RWPE2 (cell line): Measurements from ENCODE around the gene SULT1C2.

Experiments used
- ATAC-seq: fragments of 200-7000 bp; cut with Tn5 transposase; 3 replicates; pipeline ENCODE4 v1.9.1; 2021; ENCODE audit warnings: low read depth
- DNase-seq: peaks from one replicate; pipeline ENCODE4 v3.0.0-alpha.2; 2020; ENCODE audit warnings: low spot score
- H3K27ac ChIP-seq: fragments of 450-650 bp; 2 replicates; pipeline ENCODE4 v1.5.1; 2017; ENCODE audit warnings: mild to moderate bottlenecking; ENCODE audit not compliant: poor library complexity, severe bottlenecking
- H3K27me3 ChIP-seq: fragments of 250-450 bp; sonication (Bioruptor Pico); 2 replicates; pipeline ENCODE4 v1.5.1; 2021; ENCODE audit warnings: mild to moderate bottlenecking, moderate library complexity; ENCODE audit not compliant: insufficient read depth, poor library complexity, severe bottlenecking
- H3K36me3 ChIP-seq: fragments of 250-450 bp; sonication (Bioruptor Pico); 2 replicates; pipeline ENCODE4 v1.5.1; 2020; ENCODE audit warnings: low read depth, mild to moderate bottlenecking, moderate library complexity
- H3K4me1 ChIP-seq: fragments of 250-450 bp; sonication (Bioruptor Pico); 2 replicates; pipeline ENCODE4 v1.5.1; 2021; ENCODE audit warnings: mild to moderate bottlenecking, moderate library complexity; ENCODE audit not compliant: insufficient read depth, poor library complexity, severe bottlenecking
- H3K4me3 ChIP-seq: fragments of 250-450 bp; sonication (Bioruptor Pico); 2 replicates; pipeline ENCODE4 v1.5.1; 2021; ENCODE audit warnings: mild to moderate bottlenecking, moderate library complexity; ENCODE audit not compliant: severe bottlenecking
- H3K9me3 ChIP-seq: fragments of 250-450 bp; sonication (Bioruptor Pico); 2 replicates; pipeline ENCODE4 v1.5.1; 2021; ENCODE audit warnings: mild to moderate bottlenecking, moderate library complexity; ENCODE audit not compliant: severe bottlenecking
- TF ChIP-seq, protein P1 (sequence below): fragments of 450-650 bp; IDR thresholded peaks from one replicate; pipeline ENCODE4 v1.5.1; 2017; ENCODE audit warnings: mild to moderate bottlenecking, moderate library complexity; ENCODE audit not compliant: poor library complexity, severe bottlenecking

The SULT1C2 gene

DNA sequence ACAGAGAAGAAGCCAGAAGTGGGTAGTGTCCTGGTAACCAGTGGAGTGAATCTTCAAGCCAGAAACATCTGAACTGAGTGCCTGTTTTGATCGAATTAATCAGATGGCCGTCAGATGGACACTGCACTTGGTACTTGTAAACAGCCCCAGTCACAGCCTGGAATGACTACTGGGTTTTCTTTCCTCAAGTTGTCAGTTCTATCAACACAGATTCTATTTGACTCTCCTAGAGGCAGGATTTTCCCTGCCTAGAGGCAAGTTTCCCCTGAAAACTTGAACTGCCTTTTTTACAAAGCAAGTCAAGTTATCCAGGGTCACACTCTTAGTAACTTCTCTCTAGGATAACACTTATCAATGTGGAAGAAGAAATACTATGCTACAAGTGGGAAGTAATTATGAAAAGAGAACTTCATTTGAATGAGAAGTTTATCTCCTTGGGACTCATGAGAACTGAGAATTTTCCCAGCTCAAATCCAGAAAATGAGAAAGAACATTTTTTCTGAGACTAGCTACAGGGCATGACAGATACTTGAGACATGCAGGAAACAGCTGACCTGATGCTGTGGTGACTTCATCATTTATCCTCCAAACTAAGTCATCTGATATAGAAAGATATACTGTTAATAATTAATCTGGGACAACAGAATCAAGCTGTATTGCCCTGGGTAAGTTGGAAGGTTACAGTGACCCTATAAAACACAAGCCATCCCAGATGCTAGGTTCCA lies 36.0 kb downstream of the SULT1C2 start:
- DNase-seq = no peak

DNA sequence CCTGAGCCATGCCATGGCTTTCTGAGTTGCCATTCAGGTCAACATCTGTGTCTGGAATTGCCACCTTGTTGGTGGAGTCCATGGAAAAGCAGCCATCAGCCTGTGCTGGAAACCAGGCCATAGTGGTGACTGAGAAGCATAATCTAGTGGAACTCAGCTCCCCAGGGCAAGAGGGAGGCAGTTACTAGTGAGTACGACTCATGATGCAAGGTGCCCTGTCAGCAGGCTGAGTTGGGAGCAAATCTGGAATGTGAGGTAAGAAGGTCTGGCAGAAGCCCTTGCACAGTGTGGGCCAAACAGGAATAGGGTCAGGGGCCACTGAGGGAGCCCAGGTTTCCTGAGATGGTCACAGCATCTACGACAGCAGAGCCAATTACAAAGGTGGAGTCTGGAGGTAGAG lies 37.1 kb downstream of the SULT1C2 start:
- H3K4me3 ChIP-seq = no peak overlapping the region
- DNase-seq = no peak
- H3K9me3 ChIP-seq = no peaks in the 10 kb centered on the region
- no peak overlapping the region for H3K27ac ChIP-seq
- no peak for ATAC-seq
- no peaks in the 10 kb centered on the region for H3K36me3 ChIP-seq
- TF ChIP-seq, protein P1, sequence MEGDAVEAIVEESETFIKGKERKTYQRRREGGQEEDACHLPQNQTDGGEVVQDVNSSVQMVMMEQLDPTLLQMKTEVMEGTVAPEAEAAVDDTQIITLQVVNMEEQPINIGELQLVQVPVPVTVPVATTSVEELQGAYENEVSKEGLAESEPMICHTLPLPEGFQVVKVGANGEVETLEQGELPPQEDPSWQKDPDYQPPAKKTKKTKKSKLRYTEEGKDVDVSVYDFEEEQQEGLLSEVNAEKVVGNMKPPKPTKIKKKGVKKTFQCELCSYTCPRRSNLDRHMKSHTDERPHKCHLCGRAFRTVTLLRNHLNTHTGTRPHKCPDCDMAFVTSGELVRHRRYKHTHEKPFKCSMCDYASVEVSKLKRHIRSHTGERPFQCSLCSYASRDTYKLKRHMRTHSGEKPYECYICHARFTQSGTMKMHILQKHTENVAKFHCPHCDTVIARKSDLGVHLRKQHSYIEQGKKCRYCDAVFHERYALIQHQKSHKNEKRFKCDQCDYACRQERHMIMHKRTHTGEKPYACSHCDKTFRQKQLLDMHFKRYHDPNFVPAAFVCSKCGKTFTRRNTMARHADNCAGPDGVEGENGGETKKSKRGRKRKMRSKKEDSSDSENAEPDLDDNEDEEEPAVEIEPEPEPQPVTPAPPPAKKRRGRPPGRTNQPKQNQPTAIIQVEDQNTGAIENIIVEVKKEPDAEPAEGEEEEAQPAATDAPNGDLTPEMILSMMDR = no peak
- H3K4me1 ChIP-seq = peaks cover 4% of the 10 kb centered on the region
- no peaks in the 10 kb centered on the region for H3K27me3 ChIP-seq

More for the DNA sequence above, 36.0 kb downstream of the SULT1C2 start:
- H3K27ac ChIP-seq = peak overlapping the region; percentile 17
- peak; percentile 73 for ATAC-seq
- TF ChIP-seq, protein P1 = no peak
- H3K4me1 ChIP-seq = peaks cover 4% of the 10 kb centered on the region
- no peaks in the 10 kb centered on the region for H3K36me3 ChIP-seq
- H3K4me3 ChIP-seq = no peak overlapping the region
- no peaks in the 10 kb centered on the region for H3K9me3 ChIP-seq
- H3K27me3 ChIP-seq = no peaks in the 10 kb centered on the region

DNA sequence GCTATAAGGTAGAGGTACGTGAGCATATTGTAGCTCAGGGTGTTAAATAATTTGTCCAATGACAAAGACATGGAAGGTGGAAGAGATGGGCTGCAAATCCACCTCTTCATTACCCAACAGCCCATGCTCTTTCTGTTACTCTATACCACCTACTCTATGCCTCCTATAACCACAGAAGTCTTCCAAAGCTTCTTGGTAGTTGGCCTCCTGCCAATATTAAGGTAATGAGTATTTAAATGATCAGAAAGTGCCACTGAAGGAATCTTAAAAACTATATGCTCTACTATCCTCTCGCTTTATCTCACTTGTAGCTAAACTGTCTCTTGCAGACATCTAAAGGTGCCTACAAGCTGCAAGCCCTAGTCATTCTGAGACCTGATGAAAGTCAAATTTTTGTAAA lies 41.1 kb downstream of the SULT1C2 start:
- TF ChIP-seq, protein P1 = no peak
- Histone ChIP-seq H3K4me1 (peaks cover under 1% of the 10 kb centered on the region), H3K27ac (no peak overlapping the region), H3K36me3 (no peaks in the 10 kb centered on the region), H3K27me3 (no peaks in the 10 kb centered on the region), H3K9me3 (no peaks in the 10 kb centered on the region), H3K4me3 (no peak overlapping the region)
- ATAC-seq (no peak), DNase-seq (no peak)

DNA sequence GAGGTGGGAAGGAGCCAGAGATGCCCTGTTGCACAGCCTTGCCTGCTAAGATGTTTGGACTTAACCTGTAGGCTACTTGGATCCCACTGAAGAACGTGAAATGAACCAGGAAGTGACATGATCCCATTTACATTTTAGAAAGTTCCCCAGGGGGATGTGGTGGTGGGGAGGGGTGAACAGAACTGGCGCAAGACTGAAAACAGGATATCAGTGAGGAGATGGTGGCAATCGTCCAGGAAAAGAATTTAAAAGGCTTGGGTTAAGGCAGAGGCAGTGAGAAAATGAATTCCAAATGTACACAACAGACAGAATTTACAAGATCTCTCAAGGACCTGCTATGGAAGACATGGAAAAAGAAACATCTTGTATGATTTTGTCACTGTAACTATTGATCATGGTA lies 42.3 kb downstream of the SULT1C2 start:
- DNase-seq = no peak
- no peaks in the 10 kb centered on the region for H3K4me1 ChIP-seq
- ATAC-seq = no peak
- no peaks in the 10 kb centered on the region for H3K36me3 ChIP-seq
- no peak overlapping the region for H3K27ac ChIP-seq
- no peaks in the 10 kb centered on the region for H3K27me3 ChIP-seq
- TF ChIP-seq, protein P1 = no peak
- H3K4me3 ChIP-seq = no peak overlapping the region
- H3K9me3 ChIP-seq = no peaks in the 10 kb centered on the region

DNA sequence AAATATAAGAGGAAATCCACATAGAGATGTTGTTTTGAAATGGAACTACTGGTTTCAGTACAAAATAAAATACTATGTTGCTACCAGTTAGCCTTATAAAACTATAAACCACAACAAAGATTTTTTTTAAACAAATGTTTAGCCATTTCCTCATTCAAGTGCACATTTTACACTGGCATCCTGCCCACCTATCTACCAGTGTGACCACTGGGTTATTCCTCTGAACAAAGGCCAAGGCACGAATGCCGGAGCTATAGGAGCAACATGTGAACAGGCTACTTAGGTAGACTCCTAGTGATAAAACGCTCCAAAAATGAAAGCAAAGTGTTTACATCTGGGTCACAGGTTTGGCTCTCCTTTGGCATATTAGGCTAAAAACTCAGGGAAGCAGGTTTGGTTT lies 57.3 kb downstream of the SULT1C2 start:
- Histone ChIP-seq H3K9me3 (no peaks in the 10 kb centered on the region), H3K27me3 (no peaks in the 10 kb centered on the region), H3K4me1 (no peaks in the 10 kb centered on the region), H3K36me3 (no peaks in the 10 kb centered on the region), H3K27ac (no peak overlapping the region), H3K4me3 (no peak overlapping the region)
- ATAC-seq (no peak), DNase-seq (no peak)
- TF ChIP-seq, protein P1 = no peak
